Measurements from ENCODE around the gene DDHD1.
"Not testable (repeated sequence)": the region's sequence is repeated elsewhere in the genome, so short reads cannot be mapped to it uniquely, and the experiment has no call there.

The DDHD1 gene

DNA sequence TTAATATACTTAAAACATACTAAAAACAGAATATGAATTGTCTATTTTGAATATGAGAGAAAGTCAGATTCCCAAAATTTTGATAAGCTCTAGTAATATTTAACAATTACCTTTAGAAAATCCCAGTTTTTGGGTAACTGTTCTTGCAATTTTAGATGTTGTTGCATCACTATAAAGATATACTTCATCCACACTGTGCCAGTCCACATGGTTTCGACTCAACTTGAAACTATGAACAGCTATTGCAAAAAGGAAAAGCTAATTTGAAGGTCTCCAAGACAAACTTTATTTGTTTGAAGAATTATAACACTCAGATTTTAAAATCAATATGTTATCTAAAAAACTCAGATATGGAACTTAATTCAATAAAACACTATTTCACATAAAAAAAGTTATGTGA lies 59.9 kb downstream of the DDHD1 start:
- TF ChIP-seq, protein P1, sequence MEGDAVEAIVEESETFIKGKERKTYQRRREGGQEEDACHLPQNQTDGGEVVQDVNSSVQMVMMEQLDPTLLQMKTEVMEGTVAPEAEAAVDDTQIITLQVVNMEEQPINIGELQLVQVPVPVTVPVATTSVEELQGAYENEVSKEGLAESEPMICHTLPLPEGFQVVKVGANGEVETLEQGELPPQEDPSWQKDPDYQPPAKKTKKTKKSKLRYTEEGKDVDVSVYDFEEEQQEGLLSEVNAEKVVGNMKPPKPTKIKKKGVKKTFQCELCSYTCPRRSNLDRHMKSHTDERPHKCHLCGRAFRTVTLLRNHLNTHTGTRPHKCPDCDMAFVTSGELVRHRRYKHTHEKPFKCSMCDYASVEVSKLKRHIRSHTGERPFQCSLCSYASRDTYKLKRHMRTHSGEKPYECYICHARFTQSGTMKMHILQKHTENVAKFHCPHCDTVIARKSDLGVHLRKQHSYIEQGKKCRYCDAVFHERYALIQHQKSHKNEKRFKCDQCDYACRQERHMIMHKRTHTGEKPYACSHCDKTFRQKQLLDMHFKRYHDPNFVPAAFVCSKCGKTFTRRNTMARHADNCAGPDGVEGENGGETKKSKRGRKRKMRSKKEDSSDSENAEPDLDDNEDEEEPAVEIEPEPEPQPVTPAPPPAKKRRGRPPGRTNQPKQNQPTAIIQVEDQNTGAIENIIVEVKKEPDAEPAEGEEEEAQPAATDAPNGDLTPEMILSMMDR (IDR thresholded peaks at IDR 0.05; ENCODE audit: borderline replicate concordance, extremely low read depth, low read length, poor library complexity, severe bottlenecking): no peak
- TF ChIP-seq EZH2 (IDR thresholded peaks at IDR 0.05; ENCODE audit: borderline replicate concordance, low read depth, low read length, severe bottlenecking): no peak
- Histone ChIP-seq H3K4me1 (ENCODE audit: insufficient read depth, low read length) (peaks cover 4% of the 10 kb centered on the region; the same call in 1 of the 2 replicates), H3K27ac (ENCODE audit: low read length) (no peak overlapping the region), H3K27me3 (ENCODE audit: insufficient read depth, low read length, poor library complexity) (no peaks in the 10 kb centered on the region), H3K9ac (ENCODE audit: low read depth, low read length) (no peak overlapping the region), H3K4me2 (ENCODE audit: insufficient read depth, low read length) (no peak overlapping the region), H2AFZ (ENCODE audit: low read depth, low read length) (no peak overlapping the region), H3K4me3 (ENCODE audit: low read depth in 1 of 2, low read length in 2 of 2) (no peak overlapping the region), H3K79me2 (ENCODE audit: insufficient read depth, low read length) (peaks cover 9% of the 10 kb centered on the region), H3K36me3 (ENCODE audit: insufficient read depth, low read length) (peaks cover 36% of the 10 kb centered on the region), H3K9me3 (ENCODE audit: insufficient read depth, low read length, severe bottlenecking) (no peaks in the 10 kb centered on the region), H4K20me1 (ENCODE audit: insufficient read depth, low read length) (no peaks in the 10 kb centered on the region)
- DNase-seq (no peak), ATAC-seq (ENCODE audit: insufficient read depth, low read depth) (no peak)

DNA sequence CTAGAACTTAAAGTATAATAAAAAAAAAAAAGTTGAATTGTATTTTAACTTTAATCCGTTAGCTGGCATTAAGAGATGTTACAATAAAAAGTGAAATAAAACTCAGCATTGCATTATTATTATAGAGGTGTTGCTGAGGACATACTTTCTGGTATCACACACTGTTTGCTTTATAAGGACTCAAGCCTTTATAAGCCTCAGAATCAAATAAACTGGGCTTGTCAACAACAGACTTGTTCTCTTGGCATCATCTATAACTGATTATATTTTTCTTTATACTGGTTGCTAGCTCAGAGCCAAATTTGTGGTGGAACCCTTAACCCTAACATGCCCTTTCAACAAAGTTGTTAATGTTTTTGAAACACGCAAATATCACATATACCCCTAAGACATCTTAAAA lies 62.3 kb downstream of the DDHD1 start:
- ATAC-seq (ENCODE audit: insufficient read depth, low read depth) (no peak), DNase-seq (no peak)
- Histone ChIP-seq H3K4me3 (ENCODE audit: low read depth in 1 of 2, low read length in 2 of 2) (no peak overlapping the region), H3K79me2 (ENCODE audit: insufficient read depth, low read length) (peaks cover 13% of the 10 kb centered on the region), H3K4me1 (ENCODE audit: insufficient read depth, low read length) (peaks cover 4% of the 10 kb centered on the region; the same call in 1 of the 2 replicates), H3K9ac (ENCODE audit: low read depth, low read length) (no peak overlapping the region), H3K27me3 (ENCODE audit: insufficient read depth, low read length, poor library complexity) (no peaks in the 10 kb centered on the region), H3K36me3 (ENCODE audit: insufficient read depth, low read length) (peaks cover 32% of the 10 kb centered on the region), H2AFZ (ENCODE audit: low read depth, low read length) (no peak overlapping the region), H3K27ac (ENCODE audit: low read length) (no peak overlapping the region), H3K9me3 (ENCODE audit: insufficient read depth, low read length, severe bottlenecking) (no peaks in the 10 kb centered on the region), H4K20me1 (ENCODE audit: insufficient read depth, low read length) (no peaks in the 10 kb centered on the region), H3K4me2 (ENCODE audit: insufficient read depth, low read length) (no peak overlapping the region)
- TF ChIP-seq EZH2 (IDR thresholded peaks at IDR 0.05; ENCODE audit: borderline replicate concordance, low read depth, low read length, severe bottlenecking): no peak
- TF ChIP-seq, protein P1 (IDR thresholded peaks at IDR 0.05; ENCODE audit: borderline replicate concordance, extremely low read depth, low read length, poor library complexity, severe bottlenecking): no peak

DNA sequence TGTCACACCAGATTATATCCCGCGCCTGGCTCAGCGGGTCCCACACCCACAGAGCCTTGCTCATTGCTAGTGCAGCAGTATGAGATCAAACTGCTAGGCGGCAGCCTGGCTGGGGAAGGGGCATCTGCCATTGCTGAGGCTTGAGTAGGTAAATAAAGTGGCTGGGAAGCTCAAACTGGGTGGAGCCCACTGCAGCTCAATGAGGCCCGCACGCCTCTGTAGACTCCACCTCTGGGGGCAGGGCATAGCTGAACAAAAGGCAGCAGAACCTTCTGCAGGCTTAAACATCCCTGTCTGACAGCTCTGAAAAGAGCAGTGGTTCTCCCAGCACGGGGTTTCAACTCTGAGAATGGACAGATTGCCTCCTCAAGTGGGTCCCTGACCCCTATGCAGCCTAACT lies 68.2 kb downstream of the DDHD1 start:
- not testable (repeated sequence) for H3K4me2 ChIP-seq (ENCODE audit: insufficient read depth, low read length); DNase-seq; ATAC-seq (ENCODE audit: insufficient read depth, low read depth); H3K4me3 ChIP-seq (ENCODE audit: low read depth in 1 of 2, low read length in 2 of 2); H3K9ac ChIP-seq (ENCODE audit: low read depth, low read length); H3K79me2 ChIP-seq (ENCODE audit: insufficient read depth, low read length); H3K27ac ChIP-seq (ENCODE audit: low read length); H3K4me1 ChIP-seq (ENCODE audit: insufficient read depth, low read length); H4K20me1 ChIP-seq (ENCODE audit: insufficient read depth, low read length); H3K27me3 ChIP-seq (ENCODE audit: insufficient read depth, low read length, poor library complexity); H3K9me3 ChIP-seq (ENCODE audit: insufficient read depth, low read length, severe bottlenecking); H2AFZ ChIP-seq (ENCODE audit: low read depth, low read length)
- H3K36me3 ChIP-seq (ENCODE audit: insufficient read depth, low read length): peaks cover 55% of the 10 kb centered on the region

DNA sequence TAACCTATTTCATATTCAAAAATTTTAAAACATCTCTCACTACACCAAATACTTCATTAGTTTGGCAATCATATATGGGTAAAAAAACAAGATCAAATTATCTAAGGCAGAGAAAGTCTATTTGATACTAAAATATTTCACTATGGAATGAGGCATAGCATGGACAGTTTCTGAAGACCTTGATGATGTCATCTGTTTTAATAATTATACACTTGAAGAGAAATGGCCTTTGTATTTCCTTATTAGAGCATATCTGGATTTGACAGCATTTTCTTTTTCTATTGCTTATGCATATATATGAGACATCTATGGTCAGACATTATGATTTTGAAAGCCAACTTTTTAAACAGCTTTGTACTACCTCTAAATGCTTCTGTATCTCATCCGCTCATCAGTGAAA lies 88.6 kb downstream of the DDHD1 start:
- Histone ChIP-seq H3K27me3 (ENCODE audit: insufficient read depth, low read length, poor library complexity) (no peaks in the 10 kb centered on the region), H3K9ac (ENCODE audit: low read depth, low read length) (no peak overlapping the region), H3K4me3 (ENCODE audit: low read depth in 1 of 2, low read length in 2 of 2) (no peak overlapping the region), H3K4me2 (ENCODE audit: insufficient read depth, low read length) (no peak overlapping the region), H2AFZ (ENCODE audit: low read depth, low read length) (no peak overlapping the region), H3K27ac (ENCODE audit: low read length) (no peak overlapping the region), H4K20me1 (ENCODE audit: insufficient read depth, low read length) (no peaks in the 10 kb centered on the region), H3K4me1 (ENCODE audit: insufficient read depth, low read length) (no peaks in the 10 kb centered on the region), H3K79me2 (ENCODE audit: insufficient read depth, low read length) (no peaks in the 10 kb centered on the region), H3K36me3 (ENCODE audit: insufficient read depth, low read length) (peaks cover 47% of the 10 kb centered on the region), H3K9me3 (ENCODE audit: insufficient read depth, low read length, severe bottlenecking) (no peaks in the 10 kb centered on the region)
- TF ChIP-seq, protein P1 (IDR thresholded peaks at IDR 0.05; ENCODE audit: borderline replicate concordance, extremely low read depth, low read length, poor library complexity, severe bottlenecking): no peak
- no peak for TF ChIP-seq EZH2 (IDR thresholded peaks at IDR 0.05; ENCODE audit: borderline replicate concordance, low read depth, low read length, severe bottlenecking)
- DNase-seq (no peak), ATAC-seq (ENCODE audit: insufficient read depth, low read depth) (no peak)
